K562 (cell line): ENCODE measurements around the gene DDX41. TPM values are rescaled to one million over a fixed set of nuclear protein-coding genes. Genes with fewer than 3 reads are reported as not detected.

Source experiments
- ARHGAP35 ChIP-seq: fragments of 450-650 bp; IDR thresholded peaks from 2 replicates; pipeline ENCODE4 v1.6.1; 2018; ENCODE audit not compliant: partially characterized antibody
- BRD9 ChIP-seq: fragments of 450-650 bp; IDR thresholded peaks from 2 replicates; pipeline ENCODE4 v1.6.1; 2018; ENCODE audit warnings: low read depth; ENCODE audit not compliant: partially characterized antibody
- C11orf30 ChIP-seq: fragments of 450-650 bp; IDR thresholded peaks from 2 replicates; pipeline ENCODE4 v1.6.1; 2016; ENCODE audit warnings: low read depth, mild to moderate bottlenecking
- FOXA1 ChIP-seq: fragments of 450-650 bp; IDR thresholded peaks from 2 replicates; pipeline ENCODE4 v1.6.1; 2016; ENCODE audit warnings: mild to moderate bottlenecking, borderline replicate concordance
- HDGF ChIP-seq: fragments of 450-650 bp; IDR thresholded peaks from 2 replicates; pipeline ENCODE4 v1.6.1; 2016
- KAT7 ChIP-seq: sonication (generic); formaldehyde crosslinking; IDR thresholded peaks from 2 replicates; pipeline ENCODE4 v1.8.0; 2022; ENCODE audit warnings: missing genetic modification reagents, mild to moderate bottlenecking, borderline replicate concordance
- KDM5B ChIP-seq: fragments of 200-600 bp; sonication (generic); IDR thresholded peaks from 2 replicates; pipeline ENCODE4 v1.6.1; 2012; ENCODE audit warnings: low read depth, mild to moderate bottlenecking, moderate library complexity, low read length, control low read depth, inconsistent platforms; ENCODE audit not compliant: insufficient replicate concordance
- LARP7 ChIP-seq: fragments of 450-650 bp; IDR thresholded peaks from 2 replicates; pipeline ENCODE4 v1.6.1; 2016
- MYNN ChIP-seq, 2 experiments: sonication (generic); formaldehyde crosslinking in 1 of 2; IDR thresholded peaks; 2 replicates each; pipeline versions ENCODE4 v1.5.0 to v1.6.1; 2016 to 2020; ENCODE audit warnings: antibody characterized with exemption in 1 of 2, missing genetic modification reagents in 1 of 2
- POLR2G ChIP-seq: fragments of 200-400 bp; formaldehyde crosslinking; IDR thresholded peaks from 2 replicates; pipeline ENCODE4 v1.6.1; 2017; ENCODE audit warnings: low read depth, mild to moderate bottlenecking, antibody characterized with exemption, low read length, moderate library complexity
- RAD51 ChIP-seq: fragments of 450-650 bp; IDR thresholded peaks from 2 replicates; pipeline ENCODE4 v1.7.1; 2016; ENCODE audit warnings: low read depth, mild to moderate bottlenecking, borderline replicate concordance
- TFAM ChIP-seq: fragments of 250-450 bp; sonication (Bioruptor Pico); conservative IDR thresholded peaks from 2 replicates; pipeline ENCODE4 v1.5.0; 2021; ENCODE audit warnings: mild to moderate bottlenecking, moderate library complexity
- THRAP3 ChIP-seq: fragments of 450-650 bp; IDR thresholded peaks from 2 replicates; pipeline ENCODE4 v1.6.1; 2016; ENCODE audit warnings: mild to moderate bottlenecking, inconsistent platforms, borderline replicate concordance
- ZC3H11A ChIP-seq: IDR thresholded peaks from 2 replicates; pipeline ENCODE4 v1.6.1; 2012; ENCODE audit warnings: low read depth, low read length, improper control_type of control experiment
- ZNF134 ChIP-seq: fragments of 250-450 bp; sonication (Bioruptor Pico); conservative IDR thresholded peaks from 2 replicates; pipeline ENCODE4 v1.4.0; 2020
- ZNF696 ChIP-seq: fragments of 250-450 bp; sonication (Bioruptor Pico); conservative IDR thresholded peaks from 2 replicates; pipeline ENCODE4 v1.4.0; 2020; ENCODE audit warnings: mild to moderate bottlenecking, moderate library complexity
- ZNF79 ChIP-seq: fragments of 250-450 bp; sonication (Bioruptor Pico); IDR thresholded peaks from 2 replicates; pipeline ENCODE4 v1.4.0; 2020; ENCODE audit warnings: low read depth, mild to moderate bottlenecking, moderate library complexity
- polyA plus RNA-seq, 8 experiments: library from polyadenylated mRNA; depleted of rRNA in 4 of 8; stranded (reverse) in 5 of 8; unstranded in 3 of 8; fragments of >200 nt; fragmentation: Nextera tagmentation in 2 of 8; fragmentation: Illumina TruSeq in 1 of 8; extraction: Ambion mirVana in 2 of 8; extraction: Trizol in 1 of 8; gene quantifications; 2 replicates each; pipeline versions ENCODE4 v1.2.1 to v1.2.3, GENCODE V29; 2011 to 2014; ENCODE audit warnings: inconsistent platforms in 1 of 8, missing spikeins in 1 of 8
- total RNA-seq, 7 experiments: library from RNA; depleted of rRNA in 6 of 7; stranded (reverse); fragments of >200 nt in 6 of 7; fragmentation: Illumina TruSeq in 2 of 7; extraction: Trizol in 2 of 7; gene quantifications; 2 replicates each; pipeline versions ENCODE4 v1.2.1 to v1.2.3, GENCODE V29; 2011 to 2021; ENCODE audit warnings: low replicate concordance in 1 of 7
- TF ChIP-seq, protein P1 (sequence below): fragments of 200-800 bp; sonication (Bioruptor generic); IDR thresholded peaks from 2 replicates; pipeline ENCODE4 v1.6.1; 2016; ENCODE audit warnings: missing genetic modification characterization, missing compliant biosample characterization
- TF ChIP-seq, protein P2 (sequence below): sonication (generic); formaldehyde crosslinking; IDR thresholded peaks from 2 replicates; pipeline ENCODE4 v1.8.1; 2023; ENCODE audit warnings: mild to moderate bottlenecking, missing genetic modification reagents

The DDX41 gene
- total and polyA plus RNA-seq, 9 of the 15 experiments (the other 6 are each of a cell fraction or from before 2014, with no cell fraction given), result 38.2 to 284 (median 116) TPM

DNA sequence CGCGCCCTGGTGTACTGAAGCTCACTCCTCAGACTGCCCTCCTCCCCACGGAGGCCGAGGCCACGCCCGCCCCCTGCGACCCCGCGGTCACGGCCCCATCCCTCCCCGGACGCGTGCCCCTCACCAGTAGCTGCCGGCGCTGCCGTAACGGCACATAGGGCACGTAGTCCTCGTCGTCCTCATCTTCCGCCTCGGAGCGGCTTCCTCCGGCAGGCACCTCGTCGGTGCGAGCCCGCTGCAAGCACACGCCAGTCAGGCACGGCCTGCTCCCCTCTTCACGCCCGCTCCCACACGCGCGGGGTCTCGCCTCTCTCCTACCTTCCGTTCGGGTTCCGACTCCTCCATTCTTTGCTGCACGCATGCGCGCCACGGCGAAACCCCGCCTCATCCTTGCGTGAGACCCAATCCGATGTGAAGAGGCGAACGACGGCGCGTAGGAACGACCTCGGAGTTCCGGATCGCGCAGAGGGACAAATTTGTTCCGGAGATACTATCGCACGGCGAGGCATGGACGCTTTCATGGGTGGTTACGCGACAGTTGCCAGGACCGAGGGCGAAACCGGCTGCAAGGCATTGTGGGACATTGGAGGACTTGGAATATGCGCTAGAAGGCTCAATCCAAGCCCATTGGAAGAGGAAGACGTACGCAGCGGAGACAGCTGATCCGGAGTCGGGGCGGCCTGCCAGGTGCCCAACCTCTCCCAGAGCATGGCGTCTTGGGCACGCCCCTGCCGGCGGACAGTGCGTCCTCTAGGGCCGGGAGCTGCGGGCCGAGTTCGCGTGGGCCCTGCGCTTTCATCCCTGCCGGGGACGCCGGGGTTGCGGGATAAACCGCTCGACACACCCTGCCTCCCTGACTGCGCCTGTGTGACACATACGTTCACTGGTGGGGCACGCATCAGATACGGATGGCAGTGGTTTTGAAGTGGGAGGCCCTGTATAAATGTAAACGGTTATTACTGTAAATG lies at the start of gene DDX41 (continued):
- TF ChIP-seq, protein P1, sequence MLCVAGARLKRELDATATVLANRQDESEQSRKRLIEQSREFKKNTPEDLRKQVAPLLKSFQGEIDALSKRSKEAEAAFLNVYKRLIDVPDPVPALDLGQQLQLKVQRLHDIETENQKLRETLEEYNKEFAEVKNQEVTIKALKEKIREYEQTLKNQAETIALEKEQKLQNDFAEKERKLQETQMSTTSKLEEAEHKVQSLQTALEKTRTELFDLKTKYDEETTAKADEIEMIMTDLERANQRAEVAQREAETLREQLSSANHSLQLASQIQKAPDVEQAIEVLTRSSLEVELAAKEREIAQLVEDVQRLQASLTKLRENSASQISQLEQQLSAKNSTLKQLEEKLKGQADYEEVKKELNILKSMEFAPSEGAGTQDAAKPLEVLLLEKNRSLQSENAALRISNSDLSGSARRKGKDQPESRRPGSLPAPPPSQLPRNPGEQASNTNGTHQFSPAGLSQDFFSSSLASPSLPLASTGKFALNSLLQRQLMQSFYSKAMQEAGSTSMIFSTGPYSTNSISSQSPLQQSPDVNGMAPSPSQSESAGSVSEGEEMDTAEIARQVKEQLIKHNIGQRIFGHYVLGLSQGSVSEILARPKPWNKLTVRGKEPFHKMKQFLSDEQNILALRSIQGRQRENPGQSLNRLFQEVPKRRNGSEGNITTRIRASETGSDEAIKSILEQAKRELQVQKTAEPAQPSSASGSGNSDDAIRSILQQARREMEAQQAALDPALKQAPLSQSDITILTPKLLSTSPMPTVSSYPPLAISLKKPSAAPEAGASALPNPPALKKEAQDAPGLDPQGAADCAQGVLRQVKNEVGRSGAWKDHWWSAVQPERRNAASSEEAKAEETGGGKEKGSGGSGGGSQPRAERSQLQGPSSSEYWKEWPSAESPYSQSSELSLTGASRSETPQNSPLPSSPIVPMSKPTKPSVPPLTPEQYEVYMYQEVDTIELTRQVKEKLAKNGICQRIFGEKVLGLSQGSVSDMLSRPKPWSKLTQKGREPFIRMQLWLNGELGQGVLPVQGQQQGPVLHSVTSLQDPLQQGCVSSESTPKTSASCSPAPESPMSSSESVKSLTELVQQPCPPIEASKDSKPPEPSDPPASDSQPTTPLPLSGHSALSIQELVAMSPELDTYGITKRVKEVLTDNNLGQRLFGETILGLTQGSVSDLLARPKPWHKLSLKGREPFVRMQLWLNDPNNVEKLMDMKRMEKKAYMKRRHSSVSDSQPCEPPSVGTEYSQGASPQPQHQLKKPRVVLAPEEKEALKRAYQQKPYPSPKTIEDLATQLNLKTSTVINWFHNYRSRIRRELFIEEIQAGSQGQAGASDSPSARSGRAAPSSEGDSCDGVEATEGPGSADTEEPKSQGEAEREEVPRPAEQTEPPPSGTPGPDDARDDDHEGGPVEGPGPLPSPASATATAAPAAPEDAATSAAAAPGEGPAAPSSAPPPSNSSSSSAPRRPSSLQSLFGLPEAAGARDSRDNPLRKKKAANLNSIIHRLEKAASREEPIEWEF (CRISPR knock-in tag), result no peak
- no peak for TF ChIP-seq THRAP3
- peak; percentile 99 for TF ChIP-seq C11orf30
- TF ChIP-seq LARP7, result no peak; the same call in 1 of the 2 replicates
- TF ChIP-seq HDGF, result no peak
- no peak for TF ChIP-seq ARHGAP35
- TF ChIP-seq KAT7 (CRISPR knock-in tag), result peak; percentile 89; the same call in 1 of the 2 replicates
- no peak for TF ChIP-seq ZC3H11A
- TF ChIP-seq RAD51, result no peak; the same call in 1 of the 2 replicates
- no peak for TF ChIP-seq ZNF134 (CRISPR knock-in tag)
- no peak for TF ChIP-seq FOXA1
- TF ChIP-seq ZNF696 (CRISPR knock-in tag), result no peak
- TF ChIP-seq ZNF79 (CRISPR knock-in tag), result no peak
- TF ChIP-seq MYNN (IDR thresholded peaks at IDR 0.05), result peak; percentile 78; the same call in 1 of the 2 replicates
- no peak for TF ChIP-seq MYNN (CRISPR knock-in tag; IDR thresholded peaks at IDR 0.05)
- peak; percentile 90 for TF ChIP-seq POLR2G
- no peak for TF ChIP-seq TFAM
- peak; percentile 73 for TF ChIP-seq KDM5B
- TF ChIP-seq, protein P2, sequence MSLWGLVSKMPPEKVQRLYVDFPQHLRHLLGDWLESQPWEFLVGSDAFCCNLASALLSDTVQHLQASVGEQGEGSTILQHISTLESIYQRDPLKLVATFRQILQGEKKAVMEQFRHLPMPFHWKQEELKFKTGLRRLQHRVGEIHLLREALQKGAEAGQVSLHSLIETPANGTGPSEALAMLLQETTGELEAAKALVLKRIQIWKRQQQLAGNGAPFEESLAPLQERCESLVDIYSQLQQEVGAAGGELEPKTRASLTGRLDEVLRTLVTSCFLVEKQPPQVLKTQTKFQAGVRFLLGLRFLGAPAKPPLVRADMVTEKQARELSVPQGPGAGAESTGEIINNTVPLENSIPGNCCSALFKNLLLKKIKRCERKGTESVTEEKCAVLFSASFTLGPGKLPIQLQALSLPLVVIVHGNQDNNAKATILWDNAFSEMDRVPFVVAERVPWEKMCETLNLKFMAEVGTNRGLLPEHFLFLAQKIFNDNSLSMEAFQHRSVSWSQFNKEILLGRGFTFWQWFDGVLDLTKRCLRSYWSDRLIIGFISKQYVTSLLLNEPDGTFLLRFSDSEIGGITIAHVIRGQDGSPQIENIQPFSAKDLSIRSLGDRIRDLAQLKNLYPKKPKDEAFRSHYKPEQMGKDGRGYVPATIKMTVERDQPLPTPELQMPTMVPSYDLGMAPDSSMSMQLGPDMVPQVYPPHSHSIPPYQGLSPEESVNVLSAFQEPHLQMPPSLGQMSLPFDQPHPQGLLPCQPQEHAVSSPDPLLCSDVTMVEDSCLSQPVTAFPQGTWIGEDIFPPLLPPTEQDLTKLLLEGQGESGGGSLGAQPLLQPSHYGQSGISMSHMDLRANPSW, result no peak; the same call in 1 of the 2 replicates
- no peak for TF ChIP-seq BRD9
